Endothelial cell of umbilical vein (primary cell): Measurements from ENCODE around the gene GLB1L.

Experiments used
- CTCF ChIP-seq, 2 donors: IDR thresholded peaks; 1 replicate in 1 of 2; 2 replicates in 1 of 2; pipeline ENCODE4 v1.5.1; 2011; ENCODE audit warnings: low read length in 2 of 2, mild to moderate bottlenecking in 2 of 2, moderate library complexity in 2 of 2, control low read depth in 1 of 2, inconsistent platforms in 1 of 2, low read depth in 1 of 2; ENCODE audit not compliant: insufficient read depth in 1 of 2; ENCODE audit errors: extremely low read depth in 1 of 2
- EZH2 ChIP-seq: IDR thresholded peaks from 2 replicates; pipeline ENCODE4 v1.6.1; 2012; ENCODE audit warnings: borderline replicate concordance, low read depth, mild to moderate bottlenecking, moderate library complexity, low read length, inconsistent platforms; ENCODE audit not compliant: severe bottlenecking
- FOS ChIP-seq: IDR thresholded peaks from 2 replicates; pipeline ENCODE4 v1.6.1; 2011; ENCODE audit warnings: mild to moderate bottlenecking, low read length, moderate library complexity, borderline replicate concordance; ENCODE audit not compliant: insufficient read depth
- GATA2 ChIP-seq: IDR thresholded peaks from 2 replicates; pipeline ENCODE4 v1.7.0; 2011; ENCODE audit warnings: low read depth, mild to moderate bottlenecking, moderate library complexity, mixed read lengths, low read length; ENCODE audit not compliant: insufficient read length, insufficient read depth
- JUN ChIP-seq: IDR thresholded peaks from 2 replicates; pipeline ENCODE4 v1.6.1; 2011; ENCODE audit warnings: borderline replicate concordance, low read depth; ENCODE audit not compliant: insufficient read length, insufficient read depth
- MYC ChIP-seq: IDR thresholded peaks from one replicate; pipeline ENCODE4 v1.6.1; 2011; ENCODE audit warnings: mild to moderate bottlenecking, low read depth, low read length
- POLR2A ChIP-seq: IDR thresholded peaks from 2 replicates; pipeline ENCODE4 v1.6.1; 2012; ENCODE audit warnings: low read depth, mild to moderate bottlenecking, control low read depth, low read length
- POLR2AphosphoS5 ChIP-seq: IDR thresholded peaks from 2 replicates; pipeline ENCODE4 v1.6.1; 2012; ENCODE audit warnings: low read depth, mild to moderate bottlenecking, control low read depth, low read length, moderate library complexity; ENCODE audit not compliant: insufficient read depth

- TF ChIP-seq CTCF (IDR thresholded peaks at IDR 0.05; ENCODE audit: extremely low read depth in 1 of 2, insufficient read depth in 1 of 2, low read depth in 1 of 2, low read length in 2 of 2), result no peak
- no peak for TF ChIP-seq POLR2AphosphoS5
- TF ChIP-seq EZH2, result no peak
- no peak for TF ChIP-seq MYC
- no peak for TF ChIP-seq FOS
- no peak for TF ChIP-seq JUN
- TF ChIP-seq POLR2A, result no peak
- TF ChIP-seq GATA2, result no peak
Observed at GRCh38 chr2:219220652-219221402, 24.4 kb downstream of the GLB1L start.
